GM19193 (cell line): ENCODE measurements around the gene MRPS35.

ENCODE experiments used
- POLR2A ChIP-seq: IDR thresholded peaks from 4 replicates; pipeline ENCODE4 v1.6.1; 2011; ENCODE audit not compliant: insufficient read depth, insufficient read length; ENCODE audit errors: extremely low read depth

The MRPS35 gene

DNA sequence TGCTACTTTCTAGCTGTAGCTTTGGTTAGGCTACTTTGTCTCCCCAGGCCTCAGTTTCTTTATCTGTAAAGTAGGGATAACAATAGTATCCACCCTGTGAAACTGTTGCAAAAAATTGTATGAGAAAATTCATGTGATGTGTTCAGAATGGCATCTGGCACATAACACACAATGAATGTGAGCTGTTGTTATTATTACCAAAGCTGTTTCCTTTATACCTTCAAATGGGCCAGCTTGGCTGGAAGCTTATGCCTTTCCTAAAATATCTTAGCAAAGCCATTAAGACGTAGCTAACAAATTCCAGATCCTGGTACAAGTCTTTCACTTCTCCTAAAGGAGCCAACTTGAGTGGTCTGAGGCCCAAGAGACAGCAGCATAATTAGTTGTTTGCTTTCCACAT lies 94.6 kb downstream of the MRPS35 start:
- no peak for TF ChIP-seq POLR2A
